ENCODE measurements around the gene FBXW10B. TPM values are rescaled to one million over a fixed set of nuclear protein-coding genes. Genes with fewer than 3 reads are reported as not detected.
"Not testable (repeated sequence)": the region's sequence is repeated elsewhere in the genome, so short reads cannot be mapped to it uniquely, and the experiment has no call there.

Gene FBXW10B
- polyA plus RNA-seq, 3 donors: 0.26 to 0.74 (median 0.66) TPM

DNA sequence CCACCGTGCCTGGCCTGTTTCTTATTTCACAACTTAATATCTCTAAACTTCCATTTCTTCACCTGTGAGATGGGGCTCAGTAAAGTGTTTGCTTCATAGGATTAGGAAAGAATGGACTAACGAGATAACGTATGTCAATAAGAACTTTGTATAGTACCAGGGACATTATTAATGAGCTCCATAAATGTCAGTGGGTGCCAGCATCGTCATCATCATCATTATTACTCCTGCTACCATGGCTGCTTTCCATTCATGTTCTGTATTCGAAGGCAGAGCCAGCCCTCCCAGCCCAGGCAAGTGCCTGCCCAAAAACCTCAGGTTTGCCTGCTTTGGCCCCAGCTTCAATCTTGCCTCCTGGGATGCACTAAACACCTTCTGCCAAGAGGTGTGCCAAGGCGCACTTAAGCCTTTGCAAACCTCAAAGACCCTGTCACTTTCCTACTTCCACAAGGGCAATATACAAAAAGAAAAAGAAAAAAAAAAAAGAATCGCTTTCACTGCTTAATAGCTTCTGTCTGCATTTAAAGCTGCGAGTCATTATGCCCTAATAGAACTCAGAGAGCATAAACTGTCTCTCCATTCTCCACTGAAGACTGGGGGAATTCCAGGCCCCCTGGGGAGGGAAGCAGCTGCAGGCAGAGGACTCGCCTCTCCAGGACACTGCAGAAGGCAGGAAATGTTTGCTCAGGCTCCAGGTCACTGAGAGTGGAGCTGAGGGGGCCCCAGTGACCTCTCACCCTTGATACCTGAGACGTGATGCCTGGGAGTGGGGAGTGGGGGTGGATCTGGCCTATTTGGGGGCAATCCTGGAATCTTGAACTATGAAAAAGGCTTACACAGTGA, 25.8 kb upstream of the FBXW10B start:
- DNase-seq (ENCODE audit: extremely low read depth in 1 of 11, low read depth in 9 of 11, low spot score in 4 of 11): not testable (repeated sequence)

DNA sequence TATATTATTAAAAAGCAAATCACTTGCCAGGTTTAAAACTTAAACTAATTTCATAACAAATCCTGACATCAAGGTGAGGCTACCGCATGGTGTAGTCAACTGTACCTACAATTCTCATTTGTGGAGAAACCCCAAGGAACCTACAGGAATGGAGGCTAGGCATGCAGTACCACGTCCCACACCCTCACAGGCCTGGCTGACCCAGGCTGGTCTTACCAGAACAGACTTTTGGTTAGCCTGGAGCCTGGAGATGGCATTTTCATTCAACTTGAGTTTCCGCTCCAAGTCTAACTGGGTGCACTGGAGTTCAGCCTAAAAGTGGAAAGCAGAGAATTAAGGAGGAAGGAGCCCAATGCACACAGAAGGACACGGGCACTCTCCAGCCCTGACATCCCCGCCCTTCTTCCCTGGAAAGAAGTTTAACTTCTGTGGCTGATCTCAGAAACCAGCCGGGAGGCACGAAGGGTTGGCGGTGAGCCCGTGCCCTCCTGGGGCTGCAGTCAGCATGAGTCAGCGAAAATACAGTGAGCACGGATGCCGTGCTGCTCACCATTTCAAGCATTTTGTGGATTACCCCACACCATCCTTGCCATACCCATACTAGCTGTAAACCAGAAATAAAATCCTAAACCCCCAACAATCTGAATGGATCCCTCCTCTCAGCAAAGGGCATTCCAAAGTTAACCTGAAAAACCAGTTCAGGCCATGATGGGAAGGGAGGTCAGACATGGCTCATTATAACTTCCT, 23.2 kb upstream of the FBXW10B start:
- not testable (repeated sequence) for DNase-seq (ENCODE audit: extremely low read depth in 1 of 11, low read depth in 9 of 11, low spot score in 4 of 11)

DNA sequence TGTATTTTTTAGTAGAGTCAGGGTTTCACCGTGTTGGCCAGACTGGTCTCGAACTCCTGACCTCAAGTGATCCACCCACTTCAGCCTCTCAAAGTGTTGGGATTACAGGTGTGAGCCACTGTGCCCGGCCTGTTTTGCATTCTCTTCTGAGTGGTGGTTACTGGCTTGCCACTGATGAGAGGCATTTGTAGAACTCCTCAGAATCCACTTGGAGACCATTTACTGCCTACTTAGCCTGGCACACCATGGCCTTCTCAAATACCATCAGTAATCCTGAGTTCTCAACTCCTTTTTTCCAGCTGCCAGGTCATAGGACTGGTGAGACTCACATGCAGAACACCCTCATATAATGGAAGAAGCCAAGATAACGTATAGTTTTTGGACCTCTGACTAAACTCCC, 22.5 kb upstream of the FBXW10B start:
- DNase-seq (ENCODE audit: extremely low read depth in 1 of 11, low read depth in 9 of 11, low spot score in 4 of 11): not testable (repeated sequence)

DNA sequence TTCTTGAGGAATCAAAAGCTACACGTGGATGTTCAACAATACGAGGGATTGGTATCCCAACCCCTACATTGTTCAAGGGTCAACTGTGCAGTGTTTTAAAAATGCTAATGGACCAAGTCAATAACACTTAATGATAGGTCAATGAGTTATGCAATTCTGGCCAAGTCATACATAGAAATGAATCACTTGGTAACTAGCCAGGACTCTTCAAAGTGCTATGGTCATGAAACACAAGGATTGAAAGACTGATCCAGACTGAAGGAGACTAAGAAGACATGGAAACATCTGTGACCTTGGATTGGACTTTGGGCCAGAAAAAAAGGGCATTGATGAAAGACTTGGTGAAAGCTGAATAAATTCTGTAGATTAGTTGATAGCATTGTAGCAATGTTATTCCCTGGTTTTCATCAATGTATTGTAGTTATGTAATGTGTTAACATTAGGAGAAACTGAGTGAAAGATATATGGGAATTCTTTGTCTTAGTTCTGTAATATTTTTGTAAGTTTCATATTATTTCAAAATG, 11.5 kb upstream of the FBXW10B start:
- not testable (repeated sequence) for DNase-seq (ENCODE audit: extremely low read depth in 1 of 11, low read depth in 9 of 11, low spot score in 4 of 11)

DNA sequence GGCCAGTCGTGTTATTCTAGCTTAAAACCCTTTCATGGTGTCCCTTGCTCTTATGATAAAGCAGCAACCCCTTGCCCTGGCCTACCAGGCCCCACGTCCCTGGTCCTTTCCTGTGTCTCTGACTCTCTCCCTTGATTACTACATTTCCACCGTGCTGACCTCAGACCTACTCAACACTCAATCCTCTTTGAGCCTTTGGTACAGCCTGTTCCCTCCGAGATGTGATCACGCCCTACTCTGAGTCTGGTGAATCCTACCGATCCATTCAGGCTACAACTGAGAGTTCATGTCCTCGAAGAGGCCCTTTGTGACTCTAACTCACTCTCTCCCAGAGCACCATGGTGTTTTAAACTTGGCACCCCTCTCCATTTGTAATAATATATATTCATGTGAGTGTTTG, 10.5 kb upstream of the FBXW10B start:
- not testable (repeated sequence) for DNase-seq (ENCODE audit: extremely low read depth in 1 of 11, low read depth in 9 of 11, low spot score in 4 of 11)

DNA sequence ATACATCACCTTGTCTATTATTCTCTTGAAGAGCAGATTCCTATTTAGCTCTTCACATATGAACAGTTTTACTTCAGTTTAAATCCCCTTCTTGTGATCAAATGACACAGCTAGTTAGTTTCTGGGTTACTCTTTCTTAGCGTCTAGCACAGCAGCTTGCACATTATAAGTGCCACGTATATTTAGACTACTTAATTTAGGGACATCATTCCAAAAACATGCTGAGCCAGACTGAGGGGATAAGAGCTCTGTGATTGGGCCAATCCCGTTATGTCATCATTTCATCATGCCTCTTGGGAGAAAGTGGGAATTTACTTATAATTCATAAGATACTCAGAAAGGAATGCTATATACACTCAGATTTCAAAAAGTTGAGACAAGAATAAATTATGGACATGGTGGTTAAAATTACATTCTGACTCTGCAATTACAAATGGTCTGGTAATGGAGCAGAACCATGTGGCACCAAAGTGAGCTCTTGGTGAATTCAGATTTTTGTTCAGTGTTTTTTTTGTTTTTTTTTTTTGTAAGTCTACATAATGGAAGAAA, 4.2 kb upstream of the FBXW10B start:
- not testable (repeated sequence) for DNase-seq (ENCODE audit: extremely low read depth in 1 of 11, low read depth in 9 of 11, low spot score in 4 of 11)

DNA sequence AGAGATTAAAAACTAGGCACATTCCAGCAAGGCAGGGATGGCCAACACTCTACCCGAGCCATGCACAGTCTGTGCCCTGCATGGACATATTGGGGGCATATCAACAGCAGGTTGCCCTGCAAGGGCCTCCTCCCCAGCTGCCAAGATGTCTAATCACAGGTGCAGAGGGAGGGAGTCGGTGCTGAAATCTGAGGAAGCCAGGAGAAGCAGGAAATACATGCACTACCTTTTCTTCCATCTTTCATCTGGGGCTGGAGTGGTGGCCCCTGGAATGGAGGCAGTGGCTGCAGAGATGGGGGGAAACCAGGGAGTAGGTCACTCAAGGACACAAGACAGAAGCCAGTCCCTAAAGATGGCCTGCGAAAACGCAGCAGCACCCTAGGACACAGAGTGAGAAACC, 3.8 kb upstream of the FBXW10B start:
- not testable (repeated sequence) for DNase-seq (ENCODE audit: extremely low read depth in 1 of 11, low read depth in 9 of 11, low spot score in 4 of 11)

DNA sequence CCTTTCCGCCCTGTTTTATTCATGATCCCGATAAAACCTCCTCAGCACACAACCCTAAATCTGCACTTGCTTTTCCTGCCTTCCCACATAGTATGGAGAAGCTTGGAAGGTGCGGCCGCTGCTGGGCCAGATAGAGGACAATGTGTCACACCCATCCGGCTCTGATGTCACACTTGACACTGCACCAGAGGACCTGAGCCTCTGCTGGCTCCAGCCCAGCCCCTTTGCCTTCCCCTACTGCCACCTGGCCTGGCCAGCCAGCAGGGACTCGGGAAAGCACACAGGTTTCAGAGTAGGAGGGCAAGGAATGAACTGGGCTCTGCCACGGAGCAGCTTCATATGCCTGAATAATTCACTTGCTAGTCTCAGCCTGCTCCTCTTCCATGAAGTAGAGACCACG, 2.6 kb upstream of the FBXW10B start:
- DNase-seq (ENCODE audit: extremely low read depth in 1 of 11, low read depth in 9 of 11, low spot score in 4 of 11): not testable (repeated sequence)

DNA sequence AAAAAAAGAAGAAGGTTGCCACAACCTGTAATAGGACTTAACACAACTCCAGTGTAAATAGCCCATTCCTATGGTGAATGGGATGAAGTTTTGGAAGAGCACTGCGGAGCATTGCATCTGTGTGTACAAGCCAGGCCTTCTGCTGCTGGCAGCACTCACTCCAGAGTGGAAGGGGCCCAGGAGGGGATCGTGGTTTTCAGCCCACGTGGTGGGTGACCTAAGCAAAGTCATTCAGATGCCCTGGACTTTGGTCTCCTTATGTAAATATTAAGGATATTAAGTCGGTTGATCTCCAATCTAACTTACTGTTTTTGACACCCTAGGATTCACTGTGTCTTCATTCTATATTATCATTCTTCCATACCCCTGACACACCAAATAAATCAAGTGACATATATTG, 2.7 kb downstream of the FBXW10B start:
- DNase-seq (ENCODE audit: extremely low read depth in 1 of 11, low read depth in 9 of 11, low spot score in 4 of 11): not testable (repeated sequence)

DNA sequence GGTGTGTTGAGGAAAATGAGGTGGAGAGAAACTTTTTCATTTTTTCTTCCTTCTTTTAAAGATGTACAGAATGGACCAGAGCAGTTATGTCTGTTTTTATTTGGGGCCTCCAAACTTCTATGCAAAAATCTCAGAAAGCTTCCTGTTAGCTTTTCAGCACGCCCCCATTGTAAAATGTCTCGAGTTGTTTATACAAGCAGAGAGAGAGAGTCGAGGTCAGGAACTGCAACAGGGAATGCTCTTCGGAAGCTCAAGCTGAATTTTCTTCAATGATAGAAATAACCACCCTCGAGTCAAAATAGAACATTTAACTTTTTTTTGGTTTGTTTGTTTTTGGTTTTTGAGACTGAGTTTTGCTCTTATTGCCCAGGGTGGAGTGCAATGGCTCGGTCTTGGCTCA, 3.7 kb downstream of the FBXW10B start:
- peak in 4 of 11 donors; percentile 14 to 21 (median 17) for DNase-seq (ENCODE audit: extremely low read depth in 1 of 11, low read depth in 9 of 11, low spot score in 4 of 11)

DNA sequence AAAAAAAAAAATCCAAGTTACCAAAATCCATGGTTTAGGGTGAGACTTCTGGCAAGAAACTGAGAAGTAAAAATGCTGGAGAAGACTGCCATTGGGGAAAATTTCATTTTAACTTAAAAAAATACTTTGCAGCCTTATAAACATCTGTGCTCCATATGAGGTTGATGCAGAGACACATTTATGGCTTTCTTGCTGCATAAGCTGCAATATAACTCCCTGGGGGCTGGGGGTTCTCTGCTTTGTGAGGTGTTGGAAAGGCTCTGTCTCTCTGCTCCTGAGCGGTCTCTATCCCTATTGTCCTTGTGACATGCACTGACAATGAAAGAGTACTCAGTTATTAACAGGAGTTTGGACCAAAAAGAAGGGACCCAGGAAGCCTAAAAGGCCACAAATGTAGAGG, 6.4 kb downstream of the FBXW10B start:
- DNase-seq (ENCODE audit: extremely low read depth in 1 of 11, low read depth in 9 of 11, low spot score in 4 of 11): not testable (repeated sequence)

DNA sequence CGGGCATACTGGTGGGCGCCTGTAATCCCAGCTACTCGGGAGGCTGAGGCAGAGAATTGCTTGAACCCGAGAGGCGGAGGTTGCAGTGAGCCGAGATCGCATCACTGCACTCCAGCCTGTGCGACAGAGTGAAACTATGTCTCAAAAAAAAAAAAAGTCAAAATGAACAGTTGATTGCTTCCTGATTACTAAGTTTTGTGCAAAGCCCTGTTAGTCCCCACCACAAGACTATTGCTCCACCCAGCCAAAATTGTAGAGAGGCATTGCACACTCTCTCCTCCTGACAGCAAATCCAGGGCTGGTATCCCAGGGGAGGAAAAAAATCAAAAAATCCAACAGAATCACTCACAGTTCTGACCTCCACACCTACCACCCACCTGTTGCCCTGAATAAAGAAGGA, 26.5 kb downstream of the FBXW10B start:
- DNase-seq (ENCODE audit: extremely low read depth in 1 of 11, low read depth in 9 of 11, low spot score in 4 of 11): not testable (repeated sequence)

DNA sequence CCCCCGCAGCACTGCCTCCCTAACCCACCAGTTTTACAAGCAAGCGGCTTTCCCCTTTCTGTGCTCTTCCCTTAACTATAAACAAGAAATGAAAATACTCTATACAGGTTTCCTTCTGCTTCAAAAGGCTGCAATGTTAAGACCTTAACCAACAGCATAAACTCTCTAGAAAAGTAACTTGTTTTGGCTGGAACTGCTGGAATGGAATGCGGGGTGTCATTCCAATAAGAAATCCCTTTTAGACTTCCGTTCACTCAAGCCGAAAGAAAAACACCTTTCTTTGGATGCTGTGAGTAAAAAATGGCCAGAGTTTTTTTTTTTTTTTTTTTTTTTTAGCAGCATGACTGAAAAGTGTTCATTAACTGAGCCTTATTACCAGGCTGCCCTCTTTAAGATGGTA, 27.5 kb downstream of the FBXW10B start:
- peak in 1 of 11 donors; percentile 23 for DNase-seq (ENCODE audit: extremely low read depth in 1 of 11, low read depth in 9 of 11, low spot score in 4 of 11)

DNA sequence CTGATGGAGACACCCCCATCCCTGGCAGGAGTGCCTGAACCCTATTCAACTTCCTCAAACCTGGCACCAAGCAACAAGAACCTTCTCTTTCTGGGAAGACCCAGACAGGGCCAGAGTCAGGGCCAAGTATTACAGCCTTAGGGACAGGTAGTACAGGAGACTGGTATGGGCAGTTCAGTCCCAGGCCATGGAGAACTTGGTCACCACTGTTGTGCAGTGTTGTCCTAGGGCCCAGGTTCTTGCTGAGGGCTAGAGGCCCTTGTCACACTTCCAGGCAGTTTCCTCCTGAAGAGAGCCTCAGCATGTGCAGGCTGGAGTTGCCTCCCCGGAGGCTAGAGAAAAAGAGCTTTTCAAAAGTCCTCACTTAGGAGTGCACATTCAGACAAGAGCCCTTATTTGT, 28.7 kb downstream of the FBXW10B start:
- not testable (repeated sequence) for DNase-seq (ENCODE audit: extremely low read depth in 1 of 11, low read depth in 9 of 11, low spot score in 4 of 11)

DNA sequence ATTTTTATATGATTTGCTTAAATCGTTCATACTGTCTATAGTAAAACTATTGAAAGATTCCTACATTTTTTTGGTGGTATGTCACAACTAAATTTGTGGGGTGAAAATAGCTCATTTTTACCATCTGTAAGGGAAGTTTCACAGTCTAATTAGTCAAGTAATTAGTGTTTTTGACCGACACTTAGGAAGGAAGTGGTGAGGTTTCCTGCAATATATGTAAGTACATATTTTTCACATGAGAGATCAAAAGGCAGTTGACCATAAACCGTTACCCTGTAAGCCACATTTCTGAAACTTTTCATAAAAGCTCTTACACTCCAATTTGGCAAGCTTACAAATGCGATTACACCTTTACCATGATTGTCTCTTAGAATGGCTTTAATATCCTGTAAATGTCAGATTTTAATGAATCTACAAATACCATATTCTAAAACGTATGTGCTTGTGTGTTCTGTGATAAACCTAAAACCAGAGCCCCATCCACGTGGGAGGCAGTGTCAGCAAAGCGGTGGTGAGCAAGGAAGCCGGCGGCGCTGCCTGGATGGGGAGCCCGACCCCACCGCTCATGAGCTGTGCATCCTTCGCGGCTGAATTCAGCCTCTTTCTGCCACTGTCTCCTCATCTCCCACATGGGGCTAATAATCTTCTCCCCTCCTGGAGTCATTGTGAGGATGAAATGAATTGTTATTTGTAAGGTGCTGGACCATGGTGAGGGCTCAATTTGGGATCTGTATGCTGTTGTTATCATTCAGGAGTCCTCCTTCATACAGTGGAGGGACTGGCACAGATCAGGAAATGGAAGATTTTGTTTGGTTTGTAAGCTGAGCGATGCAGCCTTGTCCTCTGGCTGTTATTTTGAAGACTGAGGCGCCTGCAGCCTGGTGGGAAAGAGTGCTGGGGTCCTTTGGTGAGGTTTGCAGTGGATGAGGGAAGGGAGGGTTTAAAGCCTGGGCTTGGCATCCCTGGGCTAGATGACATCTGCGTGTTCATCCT, 29.7 kb downstream of the FBXW10B start:
- not testable (repeated sequence) for DNase-seq (ENCODE audit: extremely low read depth in 1 of 11, low read depth in 9 of 11, low spot score in 4 of 11)

DNA sequence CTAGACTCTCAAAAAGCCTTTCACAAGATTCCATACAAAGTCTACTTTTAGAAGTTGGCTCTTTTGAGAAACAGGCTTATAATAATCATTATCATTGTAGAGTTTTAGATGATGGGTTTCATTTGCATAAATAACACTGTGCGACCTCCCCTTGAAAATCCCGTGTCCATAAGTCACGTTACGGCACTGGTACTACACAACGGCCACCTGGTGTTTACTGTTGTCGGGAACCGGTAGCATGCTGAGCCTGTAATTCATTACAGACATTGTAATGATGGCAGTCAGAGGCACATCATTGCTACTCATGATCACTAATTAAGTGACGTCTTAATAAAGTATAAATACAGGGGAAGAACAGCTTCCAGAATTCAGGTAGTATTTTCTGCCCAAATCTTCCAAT, 31.5 kb downstream of the FBXW10B start:
- DNase-seq (ENCODE audit: extremely low read depth in 1 of 11, low read depth in 9 of 11, low spot score in 4 of 11): not testable (repeated sequence)

DNA sequence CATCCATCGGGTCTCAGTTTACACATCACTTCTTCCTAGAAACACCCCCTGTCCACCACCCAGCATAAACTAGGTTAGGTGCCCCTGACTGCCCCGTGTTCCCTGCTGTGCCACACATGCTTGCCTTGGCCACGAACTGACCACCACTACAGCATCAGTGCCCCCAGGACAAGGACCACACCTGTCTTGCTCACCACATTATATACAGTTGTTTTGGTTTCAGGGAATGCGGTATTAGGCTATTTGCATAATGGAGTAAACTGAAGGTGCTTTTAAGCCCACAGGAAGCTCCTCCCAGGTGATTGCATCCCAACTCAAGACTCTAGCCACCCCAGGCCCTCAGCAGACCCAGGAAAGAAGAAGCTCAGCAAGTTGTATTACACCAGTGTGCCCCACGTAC, 36.2 kb downstream of the FBXW10B start:
- not testable (repeated sequence) for DNase-seq (ENCODE audit: extremely low read depth in 1 of 11, low read depth in 9 of 11, low spot score in 4 of 11)

DNA sequence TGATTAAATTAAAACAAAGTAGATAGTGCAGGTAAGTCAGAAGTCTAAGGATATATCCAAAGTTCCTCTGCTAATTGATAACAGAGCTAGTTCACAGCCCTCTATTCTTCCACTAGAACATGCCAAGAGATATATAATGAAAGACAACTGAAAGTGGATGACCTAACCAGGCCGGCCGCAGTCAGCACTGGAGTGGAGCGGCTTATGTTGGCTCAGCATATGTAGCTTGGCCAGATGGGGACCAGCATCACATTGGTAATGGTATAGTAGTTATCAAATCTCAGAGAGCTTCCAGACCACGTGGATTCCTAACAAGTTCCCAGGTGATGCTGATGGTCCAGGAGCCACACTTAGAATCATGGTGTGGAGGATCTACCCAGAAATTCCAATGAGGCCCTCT, 38.0 kb downstream of the FBXW10B start:
- not testable (repeated sequence) for DNase-seq (ENCODE audit: extremely low read depth in 1 of 11, low read depth in 9 of 11, low spot score in 4 of 11)

Measured in renal cortex interstitium (tissue), 11 donors.